Fibroblast of lung (primary cell): ENCODE data around the gene TRAPPC8. TPM values are rescaled to one million over a fixed set of nuclear protein-coding genes. Genes with fewer than 3 reads are reported as not detected.
"Not testable (repeated sequence)": the region's sequence is repeated elsewhere in the genome, so short reads cannot be mapped to it uniquely, and the experiment has no call there.

Experiments
- DNase-seq, 2 donors: peaks; one replicate each; pipeline versions ENCODE4 v3.0.0 to v3.0.0-alpha.2; 2010; ENCODE audit warnings: low read depth in 2 of 2
- H2AFZ ChIP-seq: 2 replicates; pipeline ENCODE4 v1.5.1; 2012; ENCODE audit warnings: low read length, control low read depth, inconsistent platforms
- H3K27ac ChIP-seq: 2 replicates; pipeline ENCODE4 v1.5.1; 2011; ENCODE audit warnings: low read length, control low read depth; ENCODE audit not compliant: insufficient read depth
- H3K27me3 ChIP-seq: 2 replicates; pipeline ENCODE4 v1.5.1; 2011; ENCODE audit warnings: mild to moderate bottlenecking, low read length; ENCODE audit not compliant: control insufficient read depth, insufficient read depth
- H3K36me3 ChIP-seq: 2 replicates; pipeline ENCODE4 v1.5.1; 2011; ENCODE audit warnings: low read length; ENCODE audit not compliant: control insufficient read depth, insufficient read depth
- H3K4me1 ChIP-seq: 2 replicates; pipeline ENCODE4 v1.5.1; 2011; ENCODE audit warnings: low read length; ENCODE audit not compliant: control insufficient read depth, insufficient read depth; ENCODE audit errors: extremely low read depth
- H3K4me2 ChIP-seq: 2 replicates; pipeline ENCODE4 v1.5.1; 2011; ENCODE audit warnings: low read length, control low read depth; ENCODE audit not compliant: insufficient read depth; ENCODE audit errors: extremely low read depth
- H3K4me3 ChIP-seq, 4 experiments: fragments of 200-600 bp in 1 of 4; sonication (generic) in 1 of 4; replicated peaks in 1 of 4; 2 replicates each; pipeline ENCODE4 v1.5.1; 2011 to 2016; ENCODE audit warnings: low read length in 4 of 4, low read depth in 3 of 4, mild to moderate bottlenecking in 3 of 4, control low read depth in 2 of 4, inconsistent platforms in 1 of 4, mixed read lengths in 1 of 4; ENCODE audit not compliant: insufficient read depth in 1 of 4; ENCODE audit errors: control extremely low read depth in 1 of 4
- H3K79me2 ChIP-seq: 2 replicates; pipeline ENCODE4 v1.5.1; 2012; ENCODE audit warnings: mild to moderate bottlenecking, low read length, inconsistent platforms; ENCODE audit not compliant: control insufficient read depth, insufficient read depth
- H3K9ac ChIP-seq: 2 replicates; pipeline ENCODE4 v1.5.1; 2011; ENCODE audit warnings: mild to moderate bottlenecking, low read length, control low read depth; ENCODE audit not compliant: insufficient read depth
- H3K9me3 ChIP-seq: 2 replicates; pipeline ENCODE4 v1.5.1; 2012; ENCODE audit warnings: low read depth, low read length; ENCODE audit not compliant: control insufficient read depth, insufficient read depth
- H4K20me1 ChIP-seq: 2 replicates; pipeline ENCODE4 v1.5.1; 2011; ENCODE audit warnings: low read length; ENCODE audit not compliant: control insufficient read depth, insufficient read depth; ENCODE audit errors: extremely low read depth
- CTCF ChIP-seq, 2 donors: IDR thresholded peaks in 1 of 2; conservative IDR thresholded peaks in 1 of 2; 1 replicate in 1 of 2; 2 replicates in 1 of 2; pipeline ENCODE4 v1.5.1; 2011 to 2012; ENCODE audit warnings: low read length in 2 of 2, control low read depth in 1 of 2, inconsistent platforms in 1 of 2, low read depth in 1 of 2, mild to moderate bottlenecking in 1 of 2
- EZH2 ChIP-seq: IDR thresholded peaks from 2 replicates; pipeline ENCODE4 v1.5.1; 2012; ENCODE audit warnings: low read length, control low read depth, mild to moderate bottlenecking; ENCODE audit errors: missing control alignments
- polyA plus RNA-seq, 2 donors: library from polyadenylated mRNA; depleted of rRNA in 1 of 2; stranded (reverse) in 1 of 2; unstranded in 1 of 2; fragments of >200 nt; gene quantifications; 2 replicates each; pipeline ENCODE4 v1.2.1, GENCODE V29; 2011 to 2012; ENCODE audit warnings: missing spikeins in 1 of 2
- total RNA-seq: library from RNA; depleted of rRNA; stranded (reverse); fragments of >200 nt; gene quantifications from 2 replicates; pipeline ENCODE4 v1.2.1, GENCODE V29; 2014

Gene TRAPPC8
- total and polyA plus RNA-seq, 2 donors (not counting 1 experiment from before 2014, with no cell fraction given) = 53.4 to 64.2 TPM

GRCh38 chr18:31801078-31801477 is 141.8 kb downstream of the TRAPPC8 start:
- H3K79me2 ChIP-seq = no peaks in the 10 kb centered on the region
- no peaks in the 10 kb centered on the region for H3K4me1 ChIP-seq
- no peaks in the 10 kb centered on the region for H3K36me3 ChIP-seq
- H3K4me2 ChIP-seq = no peak overlapping the region
- no peak overlapping the region for H3K9ac ChIP-seq
- no peak for DNase-seq
- no peak overlapping the region for H3K4me3 ChIP-seq
- H2AFZ ChIP-seq = no peak overlapping the region
- no peak overlapping the region for H3K27ac ChIP-seq
- H4K20me1 ChIP-seq = no peaks in the 10 kb centered on the region
- TF ChIP-seq EZH2 (no peak), CTCF (conservative IDR thresholded peaks at IDR 0.05 in 1 of 2, IDR thresholded peaks at IDR 0.05 in 1 of 2; ENCODE audit: low read depth in 1 of 2, low read length in 2 of 2) (no peak)
- H3K27me3 ChIP-seq = no peaks in the 10 kb centered on the region
- H3K9me3 ChIP-seq = no peaks in the 10 kb centered on the region

DNA sequence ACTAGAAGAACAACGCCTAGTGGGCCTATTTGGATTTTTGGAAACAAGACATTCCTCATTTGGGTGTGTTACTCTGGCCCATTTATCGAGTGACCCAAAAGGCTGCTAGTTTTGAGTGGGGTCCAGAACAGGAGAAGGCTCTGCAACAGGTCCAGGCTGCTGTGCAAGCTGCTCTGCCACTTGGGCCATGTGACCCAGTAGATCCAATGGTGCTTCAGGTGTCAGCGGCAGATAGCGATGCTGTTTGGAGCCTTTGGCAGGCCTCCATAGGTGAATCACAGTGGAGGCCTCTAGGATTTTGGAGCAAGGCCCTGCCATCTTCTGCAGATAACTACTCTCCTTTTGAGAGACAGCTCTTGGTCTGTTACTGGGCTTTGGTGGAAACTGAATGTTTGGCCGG is 143.7 kb downstream of the TRAPPC8 start:
- not testable (repeated sequence) for H3K4me1 ChIP-seq

GRCh38 chr18:31798399-31798798 is 144.5 kb downstream of the TRAPPC8 start:
- Histone ChIP-seq H3K27me3 (no peaks in the 10 kb centered on the region), H3K4me3 (no peak overlapping the region), H3K36me3 (no peaks in the 10 kb centered on the region), H3K9ac (no peak overlapping the region), H2AFZ (no peak overlapping the region), H3K4me2 (no peak overlapping the region), H3K79me2 (no peaks in the 10 kb centered on the region), H3K9me3 (no peaks in the 10 kb centered on the region), H4K20me1 (no peaks in the 10 kb centered on the region), H3K4me1 (no peaks in the 10 kb centered on the region), H3K27ac (no peak overlapping the region)
- TF ChIP-seq EZH2 (no peak), CTCF (conservative IDR thresholded peaks at IDR 0.05 in 1 of 2, IDR thresholded peaks at IDR 0.05 in 1 of 2; ENCODE audit: low read depth in 1 of 2, low read length in 2 of 2) (no peak)
- DNase-seq = no peak

More for the DNA sequence above, 143.7 kb downstream of the TRAPPC8 start:
- H4K20me1 ChIP-seq, H2AFZ ChIP-seq, H3K4me3 ChIP-seq, H3K79me2 ChIP-seq, H3K9me3 ChIP-seq, DNase-seq, H3K27me3 ChIP-seq, H3K9ac ChIP-seq, H3K4me2 ChIP-seq, H3K27ac ChIP-seq, H3K36me3 ChIP-seq: not testable (repeated sequence)
